Measurements from ENCODE around the gene DTWD2.

- TF ChIP-seq CTCF (IDR thresholded peaks at IDR 0.05): no peak
- no peak for TF ChIP-seq POLR2AphosphoS5 (IDR thresholded peaks at IDR 0.05)
Observed at GRCh38 chr5:118894709-118895108, 93.6 kb downstream of the DTWD2 start.
